Measurements from ENCODE around the gene SYT7. TPM values are rescaled to one million over a fixed set of nuclear protein-coding genes. Genes with fewer than 3 reads are reported as not detected.

SYT7 gene
- total and polyA plus RNA-seq, 9 donors, result 0.24 to 4.9 (median 1.7) TPM

DNA sequence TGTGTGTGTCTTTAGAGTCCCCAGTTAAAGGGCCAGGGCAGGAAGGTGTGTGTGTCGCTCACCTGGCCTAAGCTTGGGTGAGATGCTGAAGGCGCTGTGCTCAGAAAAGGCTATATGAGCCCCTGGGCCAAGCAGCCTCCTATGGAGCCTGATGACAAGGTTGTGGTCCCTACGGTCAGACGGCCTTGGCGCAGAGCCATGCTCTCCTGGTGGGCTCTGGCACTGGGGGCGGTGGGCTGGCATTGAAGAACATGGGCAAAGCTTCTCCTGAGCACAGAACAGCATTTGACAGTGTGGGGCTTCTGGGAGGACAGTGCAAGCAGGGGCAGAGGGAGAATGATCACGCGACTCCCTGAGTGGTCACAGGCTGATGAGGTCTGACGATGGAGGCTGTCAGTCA lies 83.0 kb downstream of the SYT7 start:
- Histone ChIP-seq H3K27ac (no peak overlapping the region), H3K27me3 (no peaks in the 10 kb centered on the region), H3K4me3 (no peak overlapping the region), H3K36me3 (no peaks in the 10 kb centered on the region), H3K9me3 (no peaks in the 10 kb centered on the region), H3K4me1 (ENCODE audit: insufficient read depth) (no peaks in the 10 kb centered on the region)
- WGBS, 3 donors, result 75 to 81% (median 80%) methylated on average over 9 of the region's 9 CpGs
- no peak for DNase-seq
- intact Hi-C loops (cut with DNase I), result no loop called here
- TF ChIP-seq EP300 (IDR thresholded peaks at IDR 0.05) (no peak), POLR2A (IDR thresholded peaks at IDR 0.05) (no peak)
- TF ChIP-seq, protein P1, sequence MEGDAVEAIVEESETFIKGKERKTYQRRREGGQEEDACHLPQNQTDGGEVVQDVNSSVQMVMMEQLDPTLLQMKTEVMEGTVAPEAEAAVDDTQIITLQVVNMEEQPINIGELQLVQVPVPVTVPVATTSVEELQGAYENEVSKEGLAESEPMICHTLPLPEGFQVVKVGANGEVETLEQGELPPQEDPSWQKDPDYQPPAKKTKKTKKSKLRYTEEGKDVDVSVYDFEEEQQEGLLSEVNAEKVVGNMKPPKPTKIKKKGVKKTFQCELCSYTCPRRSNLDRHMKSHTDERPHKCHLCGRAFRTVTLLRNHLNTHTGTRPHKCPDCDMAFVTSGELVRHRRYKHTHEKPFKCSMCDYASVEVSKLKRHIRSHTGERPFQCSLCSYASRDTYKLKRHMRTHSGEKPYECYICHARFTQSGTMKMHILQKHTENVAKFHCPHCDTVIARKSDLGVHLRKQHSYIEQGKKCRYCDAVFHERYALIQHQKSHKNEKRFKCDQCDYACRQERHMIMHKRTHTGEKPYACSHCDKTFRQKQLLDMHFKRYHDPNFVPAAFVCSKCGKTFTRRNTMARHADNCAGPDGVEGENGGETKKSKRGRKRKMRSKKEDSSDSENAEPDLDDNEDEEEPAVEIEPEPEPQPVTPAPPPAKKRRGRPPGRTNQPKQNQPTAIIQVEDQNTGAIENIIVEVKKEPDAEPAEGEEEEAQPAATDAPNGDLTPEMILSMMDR (IDR thresholded peaks at IDR 0.05), result no peak

DNA sequence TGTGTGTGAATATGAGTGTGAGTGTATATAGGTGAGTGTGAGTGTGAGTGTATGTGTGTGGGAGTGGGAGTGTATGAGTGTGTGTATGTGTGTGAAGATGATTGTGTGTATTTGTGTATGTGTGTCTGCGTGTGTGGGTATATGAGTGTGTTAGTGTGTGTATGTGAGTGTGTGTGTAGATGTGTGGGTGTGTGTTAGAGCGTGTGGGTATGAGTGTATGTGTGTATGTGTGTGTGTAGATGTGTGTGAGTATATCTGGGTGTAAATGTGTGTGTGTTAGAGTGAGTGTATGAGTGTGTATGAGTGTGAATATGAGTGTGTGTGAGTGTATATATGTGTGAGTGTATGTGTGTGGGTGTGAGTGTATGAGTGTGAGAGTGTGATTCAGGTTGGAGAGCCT lies 83.4 kb downstream of the SYT7 start:
- WGBS, 3 donors, result 89 to 97% (median 90%) methylated on average over 2 of the region's 2 CpGs
- TF ChIP-seq POLR2A (IDR thresholded peaks at IDR 0.05) (no peak), EP300 (IDR thresholded peaks at IDR 0.05) (no peak)
- TF ChIP-seq, protein P1 (IDR thresholded peaks at IDR 0.05), result no peak
- no peaks in the 10 kb centered on the region for H3K36me3 ChIP-seq
- no peaks in the 10 kb centered on the region for H3K27me3 ChIP-seq
- intact Hi-C loops (cut with DNase I), result no loop called here
- no peaks in the 10 kb centered on the region for H3K4me1 ChIP-seq (ENCODE audit: insufficient read depth)
- no peak overlapping the region for H3K27ac ChIP-seq
- H3K9me3 ChIP-seq, result no peaks in the 10 kb centered on the region
- no peak overlapping the region for H3K4me3 ChIP-seq
- no peak for DNase-seq

DNA sequence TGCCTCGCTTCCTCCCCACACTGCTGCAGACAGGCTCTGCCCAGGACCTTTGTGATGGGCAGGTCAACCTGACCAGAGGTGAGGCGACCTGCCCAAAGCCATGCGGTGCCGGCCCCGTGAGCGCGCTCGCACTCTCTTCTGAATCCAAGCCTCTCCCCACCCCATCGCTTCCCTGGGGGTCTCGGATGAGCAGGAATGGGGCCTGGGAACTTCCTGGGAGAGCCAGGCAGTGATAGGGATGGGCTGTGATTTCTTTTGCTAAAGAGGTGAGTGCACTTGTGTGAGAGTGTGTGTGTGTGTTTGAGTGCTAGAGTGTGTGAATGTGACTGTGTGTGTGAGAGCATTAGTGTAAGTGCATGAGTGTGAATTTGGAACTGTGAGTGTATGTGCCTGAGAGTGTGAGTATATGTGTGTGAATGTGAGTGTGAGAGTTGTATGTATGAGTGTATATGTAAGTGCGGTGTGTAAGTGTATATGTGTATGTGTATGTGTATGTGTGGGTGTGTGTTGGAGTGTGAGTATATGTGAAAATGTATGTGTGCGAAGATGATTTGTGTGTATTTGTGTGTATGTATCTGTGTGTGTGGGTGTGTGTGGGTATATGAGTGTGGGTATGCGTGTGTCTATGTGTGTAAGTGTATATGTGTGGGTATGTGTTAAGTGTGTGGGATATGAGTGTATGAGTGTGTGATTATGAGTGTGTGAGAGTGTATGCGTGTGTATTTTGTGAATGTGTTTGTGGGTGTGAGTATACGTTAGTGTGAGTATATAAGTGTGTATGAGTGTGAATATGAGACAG lies 84.1 kb downstream of the SYT7 start:
- Histone ChIP-seq H3K27me3 (no peaks in the 10 kb centered on the region), H3K36me3 (no peaks in the 10 kb centered on the region), H3K9me3 (no peaks in the 10 kb centered on the region), H3K4me3 (no peak overlapping the region), H3K27ac (no peak overlapping the region), H3K4me1 (ENCODE audit: insufficient read depth) (no peaks in the 10 kb centered on the region)
- TF ChIP-seq POLR2A (IDR thresholded peaks at IDR 0.05) (no peak), EP300 (IDR thresholded peaks at IDR 0.05) (no peak)
- TF ChIP-seq, protein P1 (IDR thresholded peaks at IDR 0.05), result no peak
- intact Hi-C loops (cut with DNase I), result no loop called here
- 85 to 95% (median 94%) methylated on average over 14 to 15 of the region's 15 CpGs for WGBS, 3 donors
- no peak for DNase-seq

DNA sequence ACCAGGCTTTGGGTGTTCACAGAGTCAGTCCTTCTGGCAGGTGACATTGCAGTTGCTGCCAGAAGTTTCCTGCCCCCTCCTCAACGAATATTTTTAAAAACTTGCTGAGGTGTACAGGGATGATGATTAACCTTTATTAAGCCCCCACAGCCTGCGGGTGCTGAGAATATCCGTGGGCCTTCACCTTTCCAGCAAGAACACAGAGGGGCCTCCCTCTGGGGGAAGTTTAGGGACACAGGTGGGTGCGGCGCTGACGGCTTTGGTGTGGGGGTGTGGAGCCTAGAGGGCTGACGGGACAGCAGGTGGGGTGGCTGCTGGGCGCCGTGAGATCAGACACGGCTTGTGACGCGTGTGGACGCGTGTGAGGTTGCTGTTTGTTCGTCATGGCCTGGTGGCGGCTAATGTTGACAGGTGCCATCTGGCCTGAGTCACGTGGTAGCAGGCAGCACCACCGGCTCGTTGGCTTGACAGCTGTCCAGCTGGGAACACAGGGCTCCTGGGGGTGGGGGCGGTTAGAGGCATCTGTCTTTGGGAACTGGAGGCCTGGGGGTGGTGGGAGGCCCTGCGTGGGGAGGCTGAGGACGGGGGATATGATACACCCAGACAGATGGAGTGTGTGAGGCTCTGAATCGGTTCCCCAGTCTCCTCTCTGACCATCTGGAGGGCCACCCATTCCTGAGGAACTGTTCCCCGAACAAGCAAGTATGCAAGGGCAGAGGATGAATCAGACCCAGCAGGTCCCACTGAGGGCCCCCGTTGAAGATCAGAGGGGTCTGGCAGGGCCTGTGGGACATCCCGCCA lies 84.9 kb downstream of the SYT7 start:
- intact Hi-C loops (cut with DNase I), result no loop called here
- no peaks in the 10 kb centered on the region for H3K4me1 ChIP-seq (ENCODE audit: insufficient read depth)
- WGBS, 3 donors, result 41 to 60% (median 57%) methylated on average over 24 to 26 of the region's 26 CpGs
- no peak for DNase-seq
- TF ChIP-seq, protein P1 (IDR thresholded peaks at IDR 0.05), result no peak
- TF ChIP-seq EP300 (IDR thresholded peaks at IDR 0.05) (no peak), POLR2A (IDR thresholded peaks at IDR 0.05) (no peak)
- H3K4me3 ChIP-seq, result no peak overlapping the region
- H3K9me3 ChIP-seq, result no peaks in the 10 kb centered on the region
- no peaks in the 10 kb centered on the region for H3K27me3 ChIP-seq
- no peaks in the 10 kb centered on the region for H3K36me3 ChIP-seq
- no peak overlapping the region for H3K27ac ChIP-seq
